GM13977 (cell line): ENCODE measurements around the gene ABCA3.
"Not testable (repeated sequence)": the region's sequence is repeated elsewhere in the genome, so short reads cannot be mapped to it uniquely, and the experiment has no call there.

Experiments used
- DNase-seq: peaks from one replicate; pipeline ENCODE4 v3.0.0; 2012; ENCODE audit warnings: low spot score
- CTCF ChIP-seq: IDR thresholded peaks from 2 replicates; pipeline ENCODE4 v1.5.1; 2012; ENCODE audit warnings: mild to moderate bottlenecking, control low read depth; ENCODE audit not compliant: insufficient read depth; ENCODE audit errors: extremely low read depth, missing control alignments
- in situ Hi-C: fragments of 300-500 bp; cut with MboI; formaldehyde crosslinking; loops from one replicate; pipeline ENCODE4 v1.12.0; 2022; ENCODE audit warnings: low sequenced_read_pairs, low pct_unique_long_range_greater_than_20kb, mixed read lengths, inconsistent platforms; ENCODE audit not compliant: unreplicated experiment

The ABCA3 gene

DNA sequence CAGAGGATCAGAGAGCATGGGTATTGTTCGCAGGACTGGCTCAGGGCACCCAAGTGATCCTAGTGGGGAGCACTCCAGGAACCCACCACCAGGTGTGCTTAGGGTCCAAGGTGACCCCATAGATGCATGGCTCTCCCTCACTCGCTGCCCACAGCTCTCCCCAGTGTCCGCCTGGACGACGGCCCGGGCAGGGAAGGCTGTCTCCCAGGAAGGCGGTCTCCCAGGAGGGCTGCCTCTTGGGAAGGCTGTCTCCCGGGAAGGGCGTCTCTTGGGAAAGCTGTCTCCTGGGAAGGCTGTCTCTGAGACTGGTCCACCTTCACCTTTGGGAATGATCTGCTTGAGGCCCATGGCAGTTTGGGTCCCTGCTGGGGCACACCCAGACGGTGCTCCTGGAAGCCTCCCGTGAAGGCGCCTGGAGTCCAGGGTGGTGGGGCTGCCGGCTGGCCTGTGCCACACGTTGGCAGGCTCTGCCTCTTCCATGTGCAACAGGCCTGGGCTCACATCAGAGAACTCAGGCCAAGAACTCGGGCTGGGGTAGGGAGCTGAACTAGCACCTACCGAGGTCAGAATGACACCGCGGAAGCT lies 94.1 kb downstream of the ABCA3 start:
- no peak for TF ChIP-seq CTCF
- in situ Hi-C loops = no loop called here
- DNase-seq = no peak

DNA sequence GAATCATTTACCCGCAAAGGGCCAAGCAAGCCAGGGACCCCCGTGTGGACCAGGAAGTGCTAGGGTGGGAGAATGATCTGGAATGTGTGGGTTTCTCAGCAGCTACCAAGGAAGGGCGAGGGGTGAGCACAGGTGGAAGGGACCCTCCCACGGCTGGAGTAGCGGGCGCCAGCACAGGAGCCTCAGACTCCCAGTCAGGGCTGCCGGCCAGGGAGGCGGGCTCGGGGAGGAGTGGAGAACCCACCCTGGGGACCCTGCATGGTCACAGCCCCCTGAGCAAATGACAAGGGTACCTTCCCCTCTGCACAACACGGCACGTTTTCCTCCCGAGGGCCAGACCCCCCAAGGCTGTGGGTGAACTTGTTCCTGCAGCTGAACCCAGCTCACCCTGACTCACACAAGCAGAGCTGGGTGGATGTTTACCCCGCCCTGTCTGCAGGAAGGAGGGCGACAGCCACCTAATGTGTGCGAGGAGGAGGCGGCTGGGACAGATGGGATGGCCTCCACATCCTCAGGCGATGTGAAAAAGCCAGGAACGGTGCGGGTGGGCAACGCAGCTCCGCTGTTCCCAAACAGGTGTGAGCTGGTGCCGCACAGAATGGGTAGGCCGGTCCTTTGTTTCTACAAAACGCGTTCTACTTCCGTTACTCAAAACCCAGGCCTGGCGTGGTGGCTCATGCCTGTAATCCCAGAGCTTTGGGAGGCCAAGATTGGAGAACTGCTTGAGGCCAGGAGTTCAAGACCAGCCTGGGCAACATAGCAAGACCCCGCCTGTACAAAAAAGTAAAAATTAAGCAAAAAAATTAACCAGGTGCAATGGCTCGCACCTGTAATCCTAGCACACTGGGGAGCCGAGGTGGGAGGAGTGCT lies 95.4 kb downstream of the ABCA3 start:
- no peak for TF ChIP-seq CTCF
- in situ Hi-C loops = no loop called here
- DNase-seq = no peak

GRCh38 chr16:2244301-2244700 lies 96.2 kb downstream of the ABCA3 start:
- no peak for DNase-seq
- in situ Hi-C loops = no loop called here
- no peak for TF ChIP-seq CTCF

- no peak for DNase-seq
- no peak for TF ChIP-seq CTCF
- in situ Hi-C loops = no loop called here
Measured at GRCh38 chr16:2243781-2244180, 96.7 kb downstream of the ABCA3 start.

DNA sequence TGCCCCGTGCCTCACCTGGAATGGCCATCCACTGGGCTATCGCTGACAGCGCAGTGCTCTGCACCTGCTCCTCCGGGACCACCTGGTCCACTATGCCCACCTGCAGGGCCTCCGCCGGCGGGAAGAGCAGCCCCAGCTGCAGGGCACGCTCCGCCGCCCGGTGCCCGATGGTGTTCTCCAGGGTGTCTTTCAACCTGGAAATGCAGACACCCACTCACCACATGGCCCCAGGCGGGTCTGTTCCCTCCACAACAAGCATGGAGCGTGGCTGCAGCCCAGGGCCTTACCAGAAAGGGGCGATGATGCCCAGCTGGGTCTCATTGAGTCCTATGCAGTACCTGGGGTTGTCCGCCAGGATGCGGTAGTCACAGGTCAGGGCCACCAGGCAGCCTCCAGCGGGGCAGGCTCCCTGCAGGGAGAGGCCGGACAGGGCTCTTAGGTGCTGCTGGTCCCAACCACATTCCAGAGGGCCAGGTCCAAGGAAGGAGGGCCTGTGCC lies 97.4 kb downstream of the ABCA3 start:
- no peak for TF ChIP-seq CTCF
- in situ Hi-C loops = no loop called here
- DNase-seq = no peak

DNA sequence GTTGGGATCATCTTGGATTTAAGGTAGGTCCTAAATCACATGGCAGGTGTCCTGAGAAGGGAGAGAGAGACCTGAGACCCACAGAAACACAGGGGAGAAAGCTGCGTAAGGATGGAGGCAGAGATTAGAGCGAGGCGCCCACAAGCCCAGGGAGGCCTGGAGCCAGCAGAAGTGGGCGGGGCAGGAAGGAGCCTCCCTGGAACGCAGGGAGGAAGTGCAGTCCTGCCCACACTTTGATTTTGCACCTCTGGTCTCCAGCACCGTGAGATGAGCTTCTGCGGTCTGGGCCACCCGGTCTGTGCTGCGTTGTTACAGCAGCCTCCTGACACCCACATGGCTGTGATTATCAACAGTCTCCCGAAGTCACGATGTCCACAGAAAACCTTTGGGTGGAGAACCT lies 97.9 kb downstream of the ABCA3 start:
- in situ Hi-C loops = no loop called here
- no peak for TF ChIP-seq CTCF

DNA sequence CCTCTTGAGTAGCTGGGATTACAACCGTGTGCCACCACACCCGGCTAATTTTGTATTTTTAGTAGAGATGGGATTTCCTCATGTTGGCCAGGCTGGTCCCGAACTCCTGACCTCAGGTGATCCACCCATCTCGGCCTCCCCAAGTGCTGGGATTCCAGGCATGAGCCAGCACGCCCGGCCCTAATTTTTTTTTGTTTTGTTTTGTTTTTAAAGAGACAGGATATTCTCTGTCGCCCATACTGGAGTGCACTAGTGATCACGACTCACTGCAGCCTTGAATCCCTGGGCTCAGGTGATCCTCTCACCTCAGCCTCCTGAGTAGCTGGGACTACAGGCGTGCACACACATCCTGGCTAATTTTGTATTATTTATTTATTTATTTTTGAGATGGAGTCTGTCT lies 100.2 kb downstream of the ABCA3 start:
- in situ Hi-C loops, DNase-seq: not testable (repeated sequence)

More for the DNA sequence above, 97.9 kb downstream of the ABCA3 start:
- no peak for DNase-seq
